KOPT-K1 (cell line): Measurements from ENCODE around the gene GPC5.
"Not testable (repeated sequence)": the region's sequence is repeated elsewhere in the genome, so short reads cannot be mapped to it uniquely, and the experiment has no call there.

Source experiments
- H3K27ac ChIP-seq: fragments of 200-600 bp; sonication (generic); 2 replicates; pipeline ENCODE4 v1.5.1; 2016; ENCODE audit warnings: antibody characterized with exemption, mild to moderate bottlenecking, low read depth, low read length; ENCODE audit not compliant: poor library complexity, severe bottlenecking
- H3K36me3 ChIP-seq: fragments of 200-600 bp; sonication (generic); 2 replicates; pipeline ENCODE4 v1.5.1; 2017; ENCODE audit warnings: antibody characterized with exemption, mild to moderate bottlenecking, low read length, moderate library complexity; ENCODE audit not compliant: insufficient read depth
- H3K9me3 ChIP-seq: fragments of 200-600 bp; sonication (generic); 2 replicates; pipeline ENCODE4 v1.5.1; 2017; ENCODE audit warnings: antibody characterized with exemption, low read length, mild to moderate bottlenecking; ENCODE audit not compliant: insufficient read depth, poor library complexity, severe bottlenecking

GPC5 gene

DNA sequence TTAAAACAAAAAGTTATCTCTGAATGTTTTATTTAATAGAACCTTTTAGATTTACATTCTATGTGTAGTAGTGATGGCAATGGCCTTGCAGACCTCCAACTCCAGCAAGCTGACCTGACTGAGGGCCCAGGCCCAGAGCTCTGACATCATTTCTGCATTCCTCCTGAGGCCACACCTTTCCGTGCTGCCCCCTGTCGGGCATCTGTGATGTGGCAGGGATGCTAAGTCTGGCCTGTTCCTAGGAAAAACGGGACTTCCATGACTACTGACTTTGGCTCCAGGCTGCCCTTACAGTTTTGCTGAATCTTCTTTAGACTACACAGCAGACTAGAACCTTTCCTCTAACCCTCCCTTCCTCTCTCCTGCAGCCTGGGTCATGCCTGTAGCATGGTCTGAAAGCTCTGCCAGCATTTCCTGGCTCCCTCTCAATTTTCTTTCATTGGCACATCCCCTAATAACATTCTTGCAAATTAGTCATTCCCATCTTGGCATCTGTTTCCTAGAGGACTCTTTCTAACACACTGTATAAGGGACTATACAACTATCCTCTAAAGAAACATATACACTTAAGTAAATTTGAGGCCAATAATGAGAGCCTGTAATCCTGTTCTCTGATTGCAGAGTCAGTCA, 249.1 kb downstream of the GPC5 start:
- no peaks in the 10 kb centered on the region for H3K36me3 ChIP-seq
- no peak overlapping the region for H3K27ac ChIP-seq
- H3K9me3 ChIP-seq, result no peaks in the 10 kb centered on the region

DNA sequence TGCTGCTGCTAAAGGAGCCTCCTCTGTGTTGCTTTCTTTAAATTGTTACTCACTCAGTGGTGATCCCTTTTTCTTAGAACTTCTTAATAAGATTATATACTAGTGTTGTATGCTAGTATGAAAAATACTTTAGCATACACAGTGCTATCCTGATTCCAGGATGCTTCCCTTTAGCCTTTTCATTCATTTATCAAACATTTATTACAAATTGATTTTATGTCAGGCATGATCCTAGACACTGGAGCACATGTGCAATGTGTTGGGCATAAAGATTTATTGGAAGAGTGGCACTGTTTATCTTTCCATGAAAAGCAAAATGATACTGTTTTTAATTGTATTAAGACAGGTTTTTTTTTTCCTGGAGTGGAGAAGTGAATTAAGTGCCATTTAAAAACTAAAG, 249.6 kb downstream of the GPC5 start:
- H3K9me3 ChIP-seq, result no peaks in the 10 kb centered on the region
- H3K36me3 ChIP-seq, result no peaks in the 10 kb centered on the region
- H3K27ac ChIP-seq, result no peak overlapping the region

DNA sequence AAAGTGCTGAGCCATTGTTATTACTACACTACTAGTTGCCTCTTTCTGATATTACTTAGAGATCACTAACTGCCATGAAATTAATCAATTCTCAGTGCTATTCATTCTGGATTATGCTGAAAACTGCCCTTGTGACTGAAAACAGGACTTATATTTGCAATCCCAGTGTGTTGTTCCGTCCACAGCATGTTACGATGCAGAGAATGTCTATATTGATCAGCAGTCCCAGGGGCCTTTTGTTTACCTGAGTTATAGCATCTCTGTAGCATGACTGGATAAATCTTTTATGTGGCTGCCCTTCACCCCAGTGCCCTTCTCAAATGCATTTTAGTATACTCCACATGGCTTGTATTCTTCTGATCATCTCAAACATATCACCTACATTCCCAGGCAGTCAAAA, 251.0 kb downstream of the GPC5 start:
- Histone ChIP-seq H3K27ac (no peak overlapping the region), H3K9me3 (no peaks in the 10 kb centered on the region), H3K36me3 (no peaks in the 10 kb centered on the region)

DNA sequence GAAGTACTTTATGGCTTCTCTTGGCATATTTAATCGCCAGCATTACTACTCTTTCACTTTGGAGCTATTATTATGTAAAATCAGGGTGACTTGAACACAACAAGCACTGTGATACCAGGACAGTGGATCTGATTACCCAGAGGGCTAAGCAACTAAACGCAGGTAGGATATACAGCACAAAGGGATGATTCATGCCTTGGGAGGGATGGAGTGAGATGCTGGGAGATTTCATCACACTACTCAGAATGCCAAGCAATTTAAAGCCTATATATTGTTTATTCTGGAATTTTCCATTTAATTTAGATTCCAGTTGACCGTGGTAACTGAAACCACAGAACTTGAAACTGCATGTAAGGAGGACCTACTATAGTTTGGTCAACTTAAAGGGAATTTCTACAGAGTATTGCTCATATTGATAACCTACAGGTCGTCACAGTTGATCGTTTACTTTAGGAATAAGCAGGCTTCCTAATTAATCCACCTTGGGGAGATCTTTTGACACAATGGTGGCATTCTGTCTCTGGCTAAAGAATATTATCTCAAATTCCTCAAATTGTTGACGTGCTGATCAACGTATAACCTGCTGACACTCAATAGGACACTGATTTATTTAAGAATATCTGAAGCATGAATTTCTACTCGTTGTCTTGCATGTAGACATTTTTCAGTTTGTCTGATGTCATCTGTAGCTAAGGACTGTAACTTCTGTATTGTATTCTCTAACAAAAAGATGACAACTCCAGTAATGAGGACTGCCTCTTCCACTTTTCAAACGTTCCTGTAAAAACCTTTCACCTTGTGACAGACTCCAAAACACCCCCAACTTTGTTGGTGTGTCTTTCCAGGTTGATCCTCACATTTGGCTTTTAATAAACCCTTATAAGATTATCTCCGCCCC, 254.2 kb downstream of the GPC5 start:
- Histone ChIP-seq H3K27ac (no peak overlapping the region), H3K36me3 (no peaks in the 10 kb centered on the region), H3K9me3 (no peaks in the 10 kb centered on the region)

DNA sequence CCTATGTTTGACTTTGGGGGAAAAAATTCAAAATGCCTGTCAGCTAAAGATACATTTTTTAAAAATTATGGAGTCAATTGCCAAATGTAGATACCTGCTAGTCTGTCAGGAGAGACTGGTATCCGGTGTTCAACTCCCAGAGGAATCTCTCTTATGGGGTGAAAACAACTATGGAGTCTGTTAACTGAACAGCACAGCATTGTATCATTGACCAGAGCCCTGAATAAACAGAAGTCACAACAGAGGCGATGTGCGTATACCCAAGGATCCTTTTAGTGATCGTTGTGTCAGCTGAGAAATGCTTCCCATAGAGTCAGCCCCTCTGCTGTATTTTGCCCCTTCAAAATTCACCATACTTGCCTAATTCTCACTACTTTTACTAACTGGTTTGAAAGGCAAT, 257.3 kb downstream of the GPC5 start:
- Histone ChIP-seq H3K9me3 (no peaks in the 10 kb centered on the region), H3K36me3 (no peaks in the 10 kb centered on the region), H3K27ac (no peak overlapping the region)

DNA sequence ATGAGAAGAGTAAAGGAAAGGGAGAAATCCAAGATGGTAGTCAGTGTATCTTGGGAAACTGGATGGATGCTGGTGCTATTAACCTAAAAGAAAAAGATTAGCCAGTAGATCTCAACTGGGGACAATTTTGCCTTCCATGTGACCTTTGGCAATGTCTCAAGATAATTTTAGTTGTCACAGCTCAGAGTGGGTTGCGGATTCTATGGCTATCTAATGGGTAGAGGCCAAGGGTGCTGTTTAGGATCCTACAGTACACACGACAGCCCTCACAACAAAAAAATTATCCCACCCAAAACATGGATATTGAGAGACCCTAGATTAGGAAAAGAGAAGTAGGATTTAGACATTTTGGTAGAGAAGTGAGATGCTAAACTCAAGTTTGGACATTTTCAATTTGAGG, 258.9 kb downstream of the GPC5 start:
- Histone ChIP-seq H3K9me3 (no peaks in the 10 kb centered on the region), H3K36me3 (no peaks in the 10 kb centered on the region), H3K27ac (no peak overlapping the region)

DNA sequence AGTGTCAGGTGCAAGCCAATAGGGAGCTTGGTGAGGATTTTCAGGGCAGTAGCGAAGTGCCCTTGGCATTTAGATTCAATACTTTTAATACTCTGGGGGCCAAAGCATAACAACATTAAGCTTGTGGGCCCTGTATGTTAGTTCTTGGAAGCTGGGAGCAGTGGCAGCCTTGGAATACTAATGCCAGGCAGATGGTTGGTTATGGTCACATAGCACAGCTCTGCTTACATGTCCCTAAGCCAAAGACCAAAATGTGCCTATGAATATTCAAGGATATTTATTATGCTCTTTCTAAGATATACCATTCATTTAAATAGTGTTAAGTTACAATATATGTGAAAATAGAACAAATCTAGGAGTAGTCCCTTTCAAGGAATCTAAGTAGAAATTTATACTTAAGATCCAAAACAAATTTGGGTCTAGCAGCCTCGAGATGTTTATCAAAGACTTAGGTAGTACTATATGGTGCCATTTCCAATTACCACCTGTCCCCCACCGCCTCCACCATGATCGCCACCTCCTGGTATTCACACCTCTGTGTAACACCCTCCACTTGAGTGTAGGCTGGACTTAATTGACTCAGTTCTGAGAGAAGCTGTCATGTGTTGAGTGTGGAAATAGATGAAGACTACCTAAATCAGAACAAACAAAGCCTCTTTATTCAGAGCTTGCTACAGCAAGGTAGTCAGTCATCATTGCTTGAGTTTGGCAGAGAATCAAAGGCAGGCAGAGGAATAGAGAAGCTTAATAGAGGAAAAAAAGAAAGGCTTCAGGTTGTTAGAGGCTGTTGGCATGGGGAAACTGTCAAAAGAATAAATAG, 261.0 kb downstream of the GPC5 start:
- H3K9me3 ChIP-seq, result no peaks in the 10 kb centered on the region

DNA sequence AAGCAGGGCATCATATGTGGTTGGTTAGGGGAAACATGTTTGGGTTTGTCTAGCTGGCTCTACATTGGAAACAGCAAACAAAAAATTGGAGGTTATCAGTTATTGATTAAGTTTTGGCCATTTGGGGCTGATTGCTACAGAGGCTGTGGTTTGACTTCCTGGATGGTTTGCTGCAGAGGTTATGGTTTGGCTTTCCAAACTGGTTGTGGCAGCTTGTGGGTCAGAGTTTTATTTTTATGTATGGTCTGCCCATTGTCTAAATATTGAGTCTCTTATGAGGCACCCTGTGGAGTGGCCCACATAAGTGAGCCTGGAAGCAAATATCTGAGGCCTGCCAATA, 261.6 kb downstream of the GPC5 start:
- H3K36me3 ChIP-seq, result no peaks in the 10 kb centered on the region
- no peak overlapping the region for H3K27ac ChIP-seq
- no peaks in the 10 kb centered on the region for H3K9me3 ChIP-seq

More for the DNA sequence above, 261.0 kb downstream of the GPC5 start:
- Histone ChIP-seq H3K27ac (no peak overlapping the region), H3K36me3 (no peaks in the 10 kb centered on the region)

DNA sequence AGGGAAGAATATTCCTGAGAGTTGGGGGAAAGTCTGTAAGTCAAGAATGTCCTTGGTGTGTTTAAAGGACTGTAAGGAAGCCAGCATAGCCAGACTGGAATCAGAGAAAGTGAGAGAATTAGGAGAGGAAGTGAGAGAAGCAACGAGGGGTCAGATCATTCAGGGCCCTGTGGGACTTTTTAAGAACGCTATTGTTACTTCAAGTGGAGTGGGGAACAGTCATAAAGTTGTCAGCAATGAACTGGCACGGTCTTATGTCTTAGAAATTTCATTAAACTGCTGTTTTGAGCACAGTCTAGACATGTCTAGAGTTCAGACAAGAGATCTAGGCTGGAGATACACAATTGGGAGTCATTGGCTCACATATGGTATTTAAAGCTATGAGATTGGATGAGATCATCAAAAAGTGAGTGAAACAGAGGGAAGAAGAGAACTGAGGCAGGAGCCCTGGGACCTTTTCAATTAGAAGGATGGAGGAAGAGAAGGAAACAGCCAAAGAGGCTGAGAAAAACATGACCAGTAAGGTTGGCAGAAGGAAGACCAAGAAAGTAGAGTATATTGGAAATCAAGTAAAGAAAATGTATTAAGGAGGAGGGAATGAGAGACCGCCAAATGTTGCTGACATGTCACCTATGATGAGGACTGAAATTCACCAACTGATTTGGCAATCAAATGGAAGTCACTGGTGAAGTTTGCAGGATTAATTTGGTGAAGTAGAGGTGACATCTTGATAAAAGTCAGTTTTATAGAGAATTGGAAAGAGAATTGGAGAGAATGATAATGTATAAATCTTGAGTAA, 263.5 kb downstream of the GPC5 start:
- H3K27ac ChIP-seq, result no peak overlapping the region
- H3K9me3 ChIP-seq, result no peaks in the 10 kb centered on the region
- no peaks in the 10 kb centered on the region for H3K36me3 ChIP-seq

DNA sequence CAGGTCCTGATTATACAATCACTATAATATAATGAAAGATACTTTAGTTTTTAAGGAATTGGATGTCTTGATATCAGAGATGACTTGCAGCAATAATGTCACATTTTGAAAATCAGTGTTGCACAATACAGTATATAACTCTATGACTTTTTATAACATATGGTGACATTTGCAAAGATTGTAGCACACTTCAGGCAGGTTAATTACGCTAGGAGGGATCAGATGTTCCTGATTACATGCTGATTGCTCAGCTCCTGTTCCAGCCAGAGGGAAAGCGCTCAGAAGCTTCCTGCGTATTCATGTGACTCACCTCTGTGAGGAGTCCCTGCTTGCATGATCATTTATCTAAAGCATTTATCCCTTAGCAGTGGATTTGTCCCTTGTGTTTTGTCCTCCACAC, 265.6 kb downstream of the GPC5 start:
- Histone ChIP-seq H3K9me3 (no peaks in the 10 kb centered on the region), H3K27ac (no peak overlapping the region), H3K36me3 (no peaks in the 10 kb centered on the region)

DNA sequence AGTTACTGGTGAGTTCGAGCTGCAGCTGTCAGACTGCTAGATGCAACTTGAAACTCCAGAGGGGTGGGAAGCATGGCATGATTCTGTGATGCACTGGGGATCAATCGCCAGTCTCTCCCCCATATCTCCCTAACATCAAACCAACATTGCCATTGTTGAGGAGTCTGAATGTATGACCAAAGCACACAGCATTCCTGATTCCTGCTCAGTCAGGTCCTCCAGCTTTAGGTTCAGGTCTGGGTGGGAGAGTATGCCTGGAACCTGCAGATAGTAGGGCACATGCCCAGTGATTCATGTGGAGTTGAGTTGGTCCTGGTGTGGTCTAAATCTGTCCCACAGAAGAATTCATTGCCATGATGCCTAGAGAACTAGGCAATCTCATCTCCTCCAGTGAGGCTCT, 269.1 kb downstream of the GPC5 start:
- Histone ChIP-seq H3K27ac (no peak overlapping the region), H3K36me3 (no peaks in the 10 kb centered on the region), H3K9me3 (no peaks in the 10 kb centered on the region)

DNA sequence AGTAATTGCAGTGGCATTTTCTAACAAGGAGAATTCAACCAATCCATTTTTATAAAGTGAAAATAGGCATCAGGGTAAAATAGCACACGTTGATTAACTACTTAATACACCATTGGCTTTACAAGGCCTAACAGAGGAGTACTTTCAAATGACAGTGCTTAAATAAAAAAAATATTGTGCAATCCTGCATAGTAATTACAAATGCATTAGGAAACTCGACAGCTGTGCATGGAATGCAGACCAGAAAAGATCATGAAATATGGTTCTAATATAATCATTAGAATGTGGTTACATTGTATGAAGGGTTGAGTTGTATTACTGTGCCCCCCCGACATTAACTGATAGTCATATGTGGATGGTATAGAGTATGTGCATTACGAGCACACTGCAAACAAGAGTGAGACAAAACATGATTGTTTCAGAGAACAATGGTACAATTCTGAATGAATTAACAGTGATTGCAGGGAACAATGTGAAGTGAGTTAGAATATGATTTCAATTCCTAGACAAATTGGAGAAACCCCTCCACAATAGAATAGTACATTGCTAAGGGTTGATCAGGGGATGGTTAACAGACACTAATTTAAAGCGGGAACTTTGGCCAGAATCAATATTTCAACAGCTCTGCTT, 270.6 kb downstream of the GPC5 start:
- no peaks in the 10 kb centered on the region for H3K9me3 ChIP-seq
- H3K36me3 ChIP-seq, result no peaks in the 10 kb centered on the region
- H3K27ac ChIP-seq, result no peak overlapping the region

DNA sequence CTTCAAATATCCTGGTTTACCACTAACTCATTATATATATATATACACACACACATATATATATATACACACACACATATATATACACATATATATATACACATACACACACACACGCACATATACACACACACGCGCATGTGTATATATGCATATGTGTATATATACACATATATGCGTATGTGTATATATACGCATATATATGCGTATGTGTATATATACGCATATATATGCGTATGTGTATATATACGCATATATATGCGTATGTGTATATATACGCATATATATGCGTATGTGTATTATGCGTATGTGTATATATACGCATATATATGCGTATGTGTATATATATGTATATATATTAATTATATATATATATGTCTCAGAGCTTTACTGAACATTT, 275.9 kb downstream of the GPC5 start:
- H3K36me3 ChIP-seq, H3K27ac ChIP-seq, H3K9me3 ChIP-seq: not testable (repeated sequence)

DNA sequence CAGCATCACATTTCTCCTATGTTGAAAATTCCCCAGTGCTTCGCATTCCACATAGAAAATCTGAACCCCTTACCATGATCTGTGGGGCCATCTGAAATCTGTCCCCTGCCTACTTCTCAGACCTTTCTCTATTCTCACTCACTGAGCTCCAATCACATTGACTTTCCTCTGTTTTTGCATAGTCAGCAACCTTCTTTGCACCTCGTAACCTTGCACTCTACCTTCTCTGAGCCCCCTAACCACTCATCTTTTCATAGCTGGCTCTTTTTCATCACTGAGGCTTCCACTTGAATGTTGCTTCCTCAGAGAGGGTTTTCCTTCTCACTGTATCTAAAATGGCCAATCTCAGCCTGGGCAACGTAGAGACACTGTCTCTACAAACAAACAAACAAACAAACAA, 286.3 kb downstream of the GPC5 start:
- H3K36me3 ChIP-seq, result no peaks in the 10 kb centered on the region
- no peak overlapping the region for H3K27ac ChIP-seq
- H3K9me3 ChIP-seq, result no peaks in the 10 kb centered on the region
